Measurements from ENCODE around the gene GRID1.

GRID1 gene

GRCh38 chr10:85658518-85658917 lies 708.1 kb downstream of the GRID1 start:
- DNase-seq = no peak

- DNase-seq = no peak
These were observed 709.0 kb downstream of the GRID1 start for GRCh38 chr10:85657476-85658113.

- no peak for DNase-seq
These were observed 711.2 kb downstream of the GRID1 start for GRCh38 chr10:85655411-85655810.

GRCh38 chr10:85651497-85651882 lies 715.1 kb downstream of the GRID1 start:
- no peak for DNase-seq

GRCh38 chr10:85650791-85651496 lies 715.7 kb downstream of the GRID1 start:
- no peak for DNase-seq

- no peak for DNase-seq
These were observed 717.1 kb downstream of the GRID1 start for GRCh38 chr10:85649461-85649860.

- DNase-seq = no peak
These were observed 718.3 kb downstream of the GRID1 start for GRCh38 chr10:85648279-85648754.

- no peak for DNase-seq
These were observed 718.9 kb downstream of the GRID1 start for GRCh38 chr10:85647741-85648140.

GRCh38 chr10:85645926-85646711 lies 720.5 kb downstream of the GRID1 start:
- no peak for DNase-seq

- DNase-seq = no peak
These were observed 721.5 kb downstream of the GRID1 start for GRCh38 chr10:85645053-85645452.

- no peak for DNase-seq
These were observed 722.6 kb downstream of the GRID1 start for GRCh38 chr10:85643845-85644525.

- DNase-seq = no peak
These were observed 723.3 kb downstream of the GRID1 start for GRCh38 chr10:85643171-85643844.

- no peak for DNase-seq
These were observed 724.0 kb downstream of the GRID1 start for GRCh38 chr10:85642421-85643170.

- DNase-seq = no peak
These were observed 724.5 kb downstream of the GRID1 start for GRCh38 chr10:85642082-85642420.

GRCh38 chr10:85641479-85642009 lies 725.1 kb downstream of the GRID1 start:
- no peak for DNase-seq

GRCh38 chr10:85638797-85639196 lies 727.8 kb downstream of the GRID1 start:
- no peak for DNase-seq

- peak; percentile 28 for DNase-seq
These were observed 730.9 kb downstream of the GRID1 start for GRCh38 chr10:85635650-85636049.

GRCh38 chr10:85624511-85624910 lies 742.1 kb downstream of the GRID1 start:
- no peak for DNase-seq

GRCh38 chr10:85623758-85624157 lies 742.8 kb downstream of the GRID1 start:
- no peak for DNase-seq

GRCh38 chr10:85623342-85623741 lies 743.3 kb downstream of the GRID1 start:
- no peak for DNase-seq

GRCh38 chr10:85622425-85622824 lies 744.2 kb downstream of the GRID1 start:
- DNase-seq = no peak

- no peak for DNase-seq
These were observed 745.0 kb downstream of the GRID1 start for GRCh38 chr10:85621562-85621961.

Data from retina (tissue), 1 donor.